ENCODE data around the gene CSTPP1.

GRCh38 chr11:47121731-47122130 lies 185.2 kb downstream of the CSTPP1 start:
- TF ChIP-seq CTCF (IDR thresholded peaks at IDR 0.05) (no peak), POLR2A (IDR thresholded peaks at IDR 0.05) (no peak)

Data from lower leg skin (tissue), 3 donors.